ENCODE data around the gene NOD2. TPM values are rescaled to one million over a fixed set of nuclear protein-coding genes. Genes with fewer than 3 reads are reported as not detected.

NOD2 gene
- total and polyA plus RNA-seq, 2 of the 13 experiments (the other 11 are each of a cell fraction or from before 2014, with no cell fraction given) = 0.27 to 0.81 TPM

DNA sequence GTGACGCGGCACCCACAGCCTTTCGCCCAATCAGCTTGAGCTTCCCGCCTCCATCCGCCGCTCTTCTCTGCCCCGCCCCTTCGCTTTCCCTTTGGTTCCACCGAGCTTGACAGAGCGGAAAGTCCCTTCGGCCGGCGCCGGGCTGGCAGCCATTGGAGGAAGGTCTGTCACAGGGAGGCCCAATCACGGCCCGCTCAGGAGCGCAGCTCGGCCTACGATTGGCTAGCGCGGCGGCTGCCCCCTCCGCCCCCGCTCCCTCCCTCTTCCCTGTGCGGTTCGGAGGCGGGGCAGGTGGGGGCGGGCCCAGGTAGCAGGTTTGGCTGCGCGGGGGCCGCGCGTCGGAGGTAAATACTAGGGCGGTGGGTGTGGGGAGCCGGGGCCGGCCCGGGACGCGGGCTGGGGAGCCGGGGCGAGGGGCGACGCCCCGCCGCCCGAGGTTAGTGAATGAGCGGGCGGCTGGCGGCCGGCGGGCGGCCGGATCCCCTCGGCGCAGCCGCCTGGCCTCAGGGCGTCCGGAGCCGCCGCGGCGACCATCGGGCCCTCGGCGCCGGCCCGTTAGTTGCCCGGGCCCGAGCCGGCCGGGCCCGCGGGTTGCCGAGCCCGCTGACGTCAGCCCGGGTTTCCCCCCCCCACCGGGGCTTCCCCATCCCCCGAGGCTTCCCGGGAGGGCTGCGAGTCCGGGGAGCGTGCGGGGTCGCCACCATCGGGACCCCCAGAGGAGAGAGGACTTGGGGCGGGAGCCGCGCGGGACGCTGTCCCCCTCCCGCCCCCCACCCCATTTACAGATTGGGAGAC is 48.6 kb downstream of the NOD2 start, which contains the start of gene CYLD (continued):
- TF ChIP-seq, protein P1, sequence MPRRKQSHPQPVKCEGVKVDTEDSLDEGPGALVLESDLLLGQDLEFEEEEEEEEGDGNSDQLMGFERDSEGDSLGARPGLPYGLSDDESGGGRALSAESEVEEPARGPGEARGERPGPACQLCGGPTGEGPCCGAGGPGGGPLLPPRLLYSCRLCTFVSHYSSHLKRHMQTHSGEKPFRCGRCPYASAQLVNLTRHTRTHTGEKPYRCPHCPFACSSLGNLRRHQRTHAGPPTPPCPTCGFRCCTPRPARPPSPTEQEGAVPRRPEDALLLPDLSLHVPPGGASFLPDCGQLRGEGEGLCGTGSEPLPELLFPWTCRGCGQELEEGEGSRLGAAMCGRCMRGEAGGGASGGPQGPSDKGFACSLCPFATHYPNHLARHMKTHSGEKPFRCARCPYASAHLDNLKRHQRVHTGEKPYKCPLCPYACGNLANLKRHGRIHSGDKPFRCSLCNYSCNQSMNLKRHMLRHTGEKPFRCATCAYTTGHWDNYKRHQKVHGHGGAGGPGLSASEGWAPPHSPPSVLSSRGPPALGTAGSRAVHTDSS (CRISPR knock-in tag; conservative IDR thresholded peaks at IDR 0.05) = 0 out of 2 replicates have a peak, but pooled peaks have one; percentile 74
- TF ChIP-seq ZNF775 (CRISPR knock-in tag; IDR thresholded peaks at IDR 0.05; ENCODE audit: borderline replicate concordance) (no peak), BORCS8-MEF2B (CRISPR knock-in tag; IDR thresholded peaks at IDR 0.05) (no peak; the same call in 1 of the 2 replicates), REXO4 (CRISPR knock-in tag; IDR thresholded peaks at IDR 0.05; ENCODE audit: borderline replicate concordance) (no peak), ZNF12 (CRISPR knock-in tag; IDR thresholded peaks at IDR 0.05) (no peak), IKZF1 (IDR thresholded peaks at IDR 0.05) (no peak), ZNF326 (CRISPR knock-in tag; IDR thresholded peaks at IDR 0.05; ENCODE audit: borderline replicate concordance) (no peak), MAFK (conservative IDR thresholded peaks at IDR 0.05 in 1 of 2, IDR thresholded peaks at IDR 0.05 in 1 of 2; ENCODE audit: low read length in 2 of 2) (no peak), HOXA3 (CRISPR knock-in tag; IDR thresholded peaks at IDR 0.05) (peak; percentile 63; the same call in 1 of the 2 replicates), ZNF225 (CRISPR knock-in tag; IDR thresholded peaks at IDR 0.05) (no peak), SRSF1 (optimal IDR thresholded peaks at IDR 0.05; ENCODE audit: low read depth, low read length) (peak; percentile 45), TEAD3 (CRISPR knock-in tag; optimal IDR thresholded peaks at IDR 0.05; ENCODE audit: borderline replicate concordance) (peak; percentile 20), ZNF501 (CRISPR knock-in tag; IDR thresholded peaks at IDR 0.05) (peak; percentile 93), KDM5A (IDR thresholded peaks at IDR 0.05; ENCODE audit: borderline replicate concordance, low read length) (no peak)
- TF ChIP-seq, protein P2, sequence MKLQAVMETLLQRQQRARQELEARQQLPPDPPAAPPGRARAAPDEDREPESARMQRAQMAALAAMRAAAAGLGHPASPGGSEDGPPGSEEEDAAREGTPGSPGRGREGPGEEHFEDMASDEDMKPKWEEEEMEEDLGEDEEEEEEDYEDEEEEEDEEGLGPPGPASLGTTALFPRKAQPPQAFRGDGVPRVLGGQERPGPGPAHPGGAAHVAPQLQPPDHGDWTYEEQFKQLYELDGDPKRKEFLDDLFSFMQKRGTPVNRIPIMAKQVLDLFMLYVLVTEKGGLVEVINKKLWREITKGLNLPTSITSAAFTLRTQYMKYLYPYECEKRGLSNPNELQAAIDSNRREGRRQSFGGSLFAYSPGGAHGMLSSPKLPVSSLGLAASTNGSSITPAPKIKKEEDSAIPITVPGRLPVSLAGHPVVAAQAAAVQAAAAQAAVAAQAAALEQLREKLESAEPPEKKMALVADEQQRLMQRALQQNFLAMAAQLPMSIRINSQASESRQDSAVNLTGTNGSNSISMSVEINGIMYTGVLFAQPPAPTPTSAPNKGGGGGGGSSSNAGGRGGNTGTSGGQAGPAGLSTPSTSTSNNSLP (IDR thresholded peaks at IDR 0.05; ENCODE audit: low read depth, low read length) = no peak
- TF ChIP-seq, protein P3, sequence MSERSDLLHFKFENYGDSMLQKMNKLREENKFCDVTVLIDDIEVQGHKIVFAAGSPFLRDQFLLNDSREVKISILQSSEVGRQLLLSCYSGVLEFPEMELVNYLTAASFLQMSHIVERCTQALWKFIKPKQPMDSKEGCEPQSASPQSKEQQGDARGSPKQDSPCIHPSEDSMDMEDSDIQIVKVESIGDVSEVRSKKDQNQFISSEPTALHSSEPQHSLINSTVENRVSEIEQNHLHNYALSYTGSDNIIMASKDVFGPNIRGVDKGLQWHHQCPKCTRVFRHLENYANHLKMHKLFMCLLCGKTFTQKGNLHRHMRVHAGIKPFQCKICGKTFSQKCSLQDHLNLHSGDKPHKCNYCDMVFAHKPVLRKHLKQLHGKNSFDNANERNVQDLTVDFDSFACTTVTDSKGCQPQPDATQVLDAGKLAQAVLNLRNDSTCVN (CRISPR knock-in tag; IDR thresholded peaks at IDR 0.05; ENCODE audit: borderline replicate concordance) = no peak
- TF ChIP-seq, protein P4, sequence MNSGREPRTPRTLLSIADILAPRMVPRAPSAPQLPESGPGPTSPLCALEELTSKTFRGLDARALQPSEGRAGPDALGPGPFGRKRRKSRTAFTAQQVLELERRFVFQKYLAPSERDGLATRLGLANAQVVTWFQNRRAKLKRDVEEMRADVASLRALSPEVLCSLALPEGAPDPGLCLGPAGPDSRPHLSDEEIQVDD (CRISPR knock-in tag; IDR thresholded peaks at IDR 0.05; ENCODE audit: borderline replicate concordance) = no peak
- TF ChIP-seq, protein P5, sequence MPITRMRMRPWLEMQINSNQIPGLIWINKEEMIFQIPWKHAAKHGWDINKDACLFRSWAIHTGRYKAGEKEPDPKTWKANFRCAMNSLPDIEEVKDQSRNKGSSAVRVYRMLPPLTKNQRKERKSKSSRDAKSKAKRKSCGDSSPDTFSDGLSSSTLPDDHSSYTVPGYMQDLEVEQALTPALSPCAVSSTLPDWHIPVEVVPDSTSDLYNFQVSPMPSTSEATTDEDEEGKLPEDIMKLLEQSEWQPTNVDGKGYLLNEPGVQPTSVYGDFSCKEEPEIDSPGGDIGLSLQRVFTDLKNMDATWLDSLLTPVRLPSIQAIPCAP (CRISPR knock-in tag; IDR thresholded peaks at IDR 0.05; ENCODE audit: low read depth) = no peak

Measured in HepG2 (cell line).